Suprapubic skin (tissue), 4 donors: ENCODE data around the gene ELMO1.

Experiments
- CTCF ChIP-seq, 2 donors: fragments of 200-600 bp in 1 of 2; fragments of 450-650 bp in 1 of 2; sonication (generic) in 1 of 2; IDR thresholded peaks; one replicate each; pipeline ENCODE4 v1.5.1; 2016 to 2019; ENCODE audit warnings: antibody characterized with exemption in 2 of 2, mild to moderate bottlenecking in 1 of 2, moderate library complexity in 1 of 2
- EP300 ChIP-seq: sonication (generic); formaldehyde crosslinking; IDR thresholded peaks from one replicate; pipeline ENCODE4 v1.6.1; 2017; ENCODE audit warnings: antibody characterized with exemption
- POLR2A ChIP-seq, 2 donors: fragments of 450-650 bp; IDR thresholded peaks; one replicate each; pipeline ENCODE4 v1.6.1; 2017; ENCODE audit warnings: antibody characterized with exemption in 2 of 2, mild to moderate bottlenecking in 2 of 2, moderate library complexity in 2 of 2
- POLR2AphosphoS5 ChIP-seq, 3 donors: sonication (generic); formaldehyde crosslinking; IDR thresholded peaks; one replicate each; pipeline ENCODE4 v1.6.1; 2017; ENCODE audit warnings: antibody characterized with exemption in 3 of 3

- no peak for TF ChIP-seq POLR2AphosphoS5 (IDR thresholded peaks at IDR 0.05)
- no peak for TF ChIP-seq POLR2A (IDR thresholded peaks at IDR 0.05)
- no peak for TF ChIP-seq CTCF (IDR thresholded peaks at IDR 0.05)
- no peak for TF ChIP-seq EP300
Measured at GRCh38 chr7:37482953-37483352, 34.3 kb upstream of the ELMO1 start.
